Measurements from ENCODE around the gene SPATA7. TPM values are rescaled to one million over a fixed set of nuclear protein-coding genes. Genes with fewer than 3 reads are reported as not detected.

The SPATA7 gene
- total and polyA plus RNA-seq, 2 experiments from 2014 or later: 9.8 to 27.9 TPM

DNA sequence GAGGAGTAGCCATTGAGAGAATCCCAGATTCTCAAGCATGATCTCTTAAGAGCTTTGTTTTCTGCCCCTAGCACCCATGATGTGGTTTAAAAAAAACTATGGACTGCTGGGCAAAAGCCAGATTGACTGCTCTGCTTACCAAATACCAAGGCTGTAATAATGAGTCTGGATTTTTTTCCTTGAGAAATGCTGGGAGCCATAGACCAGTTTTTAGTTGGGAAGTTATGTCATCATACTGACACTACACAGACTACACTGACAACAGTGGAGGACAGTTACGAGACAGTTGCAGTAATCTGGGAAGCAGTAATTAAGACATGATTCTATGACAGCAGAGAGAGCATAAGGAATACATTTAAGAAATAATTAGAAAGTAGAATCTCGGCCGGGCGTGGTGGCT lies 35.8 kb downstream of the SPATA7 start:
- WGBS (ENCODE audit: low lambda C conversion rate, missing lambda C conversion rate): 79% methylated on average over 4 of the region's 4 CpGs
- no peaks in the 10 kb centered on the region for H3K27me3 ChIP-seq
- no peaks in the 10 kb centered on the region for H3K4me1 ChIP-seq (ENCODE audit: insufficient read depth)
- peaks cover 14% of the 10 kb centered on the region for H3K9me3 ChIP-seq (ENCODE audit: low read depth)
- no peaks in the 10 kb centered on the region for H3K9me2 ChIP-seq (replicated peaks; ENCODE audit: insufficient read depth)
- no peak overlapping the region for H3K27ac ChIP-seq
- TF ChIP-seq EZH2phosphoT487 (IDR thresholded peaks at IDR 0.05; ENCODE audit: low read depth, severe bottlenecking, unreplicated experiment): no peak
- TF ChIP-seq, protein P1, sequence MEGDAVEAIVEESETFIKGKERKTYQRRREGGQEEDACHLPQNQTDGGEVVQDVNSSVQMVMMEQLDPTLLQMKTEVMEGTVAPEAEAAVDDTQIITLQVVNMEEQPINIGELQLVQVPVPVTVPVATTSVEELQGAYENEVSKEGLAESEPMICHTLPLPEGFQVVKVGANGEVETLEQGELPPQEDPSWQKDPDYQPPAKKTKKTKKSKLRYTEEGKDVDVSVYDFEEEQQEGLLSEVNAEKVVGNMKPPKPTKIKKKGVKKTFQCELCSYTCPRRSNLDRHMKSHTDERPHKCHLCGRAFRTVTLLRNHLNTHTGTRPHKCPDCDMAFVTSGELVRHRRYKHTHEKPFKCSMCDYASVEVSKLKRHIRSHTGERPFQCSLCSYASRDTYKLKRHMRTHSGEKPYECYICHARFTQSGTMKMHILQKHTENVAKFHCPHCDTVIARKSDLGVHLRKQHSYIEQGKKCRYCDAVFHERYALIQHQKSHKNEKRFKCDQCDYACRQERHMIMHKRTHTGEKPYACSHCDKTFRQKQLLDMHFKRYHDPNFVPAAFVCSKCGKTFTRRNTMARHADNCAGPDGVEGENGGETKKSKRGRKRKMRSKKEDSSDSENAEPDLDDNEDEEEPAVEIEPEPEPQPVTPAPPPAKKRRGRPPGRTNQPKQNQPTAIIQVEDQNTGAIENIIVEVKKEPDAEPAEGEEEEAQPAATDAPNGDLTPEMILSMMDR (IDR thresholded peaks at IDR 0.05; ENCODE audit: poor library complexity): no peak
- no peak for TF ChIP-seq EZH2 (IDR thresholded peaks at IDR 0.05; ENCODE audit: borderline replicate concordance)
- H3K79me2 ChIP-seq: no peaks in the 10 kb centered on the region
- no peak overlapping the region for H3K4me2 ChIP-seq
- no peak for DNase-seq (ENCODE audit: low spot score)
- H3K4me3 ChIP-seq: no peak overlapping the region
- H3K36me3 ChIP-seq (replicated peaks; ENCODE audit: insufficient read depth, low read depth): no peaks in the 10 kb centered on the region
- H2AFZ ChIP-seq: no peak overlapping the region
- no peaks in the 10 kb centered on the region for H4K20me1 ChIP-seq (ENCODE audit: insufficient read depth, poor library complexity, severe bottlenecking)

DNA sequence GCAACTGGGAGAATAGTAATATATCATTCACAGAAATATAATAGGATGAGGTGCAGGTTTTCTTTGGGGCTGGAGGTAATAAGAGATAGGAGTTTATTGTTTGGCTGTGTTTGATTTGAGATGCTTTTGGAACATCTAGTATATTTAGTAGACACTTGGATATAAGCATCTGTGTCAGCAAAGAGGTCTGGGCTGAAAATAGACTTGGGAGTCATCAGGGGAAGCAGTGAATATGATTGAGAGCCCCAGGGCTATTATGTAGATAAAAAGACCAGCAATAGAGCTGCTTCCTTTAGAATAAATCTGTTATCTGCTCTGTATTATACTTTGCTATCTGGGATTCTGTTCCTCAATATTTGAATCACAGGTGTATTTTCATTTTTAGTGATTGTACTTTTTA lies 36.6 kb downstream of the SPATA7 start:
- no peaks in the 10 kb centered on the region for H4K20me1 ChIP-seq (ENCODE audit: insufficient read depth, poor library complexity, severe bottlenecking)
- H3K79me2 ChIP-seq: no peaks in the 10 kb centered on the region
- H3K4me2 ChIP-seq: no peak overlapping the region
- H3K9me2 ChIP-seq (replicated peaks; ENCODE audit: insufficient read depth): no peaks in the 10 kb centered on the region
- no peaks in the 10 kb centered on the region for H3K36me3 ChIP-seq (replicated peaks; ENCODE audit: insufficient read depth, low read depth)
- no peaks in the 10 kb centered on the region for H3K4me1 ChIP-seq (ENCODE audit: insufficient read depth)
- no peak overlapping the region for H3K4me3 ChIP-seq
- H3K27ac ChIP-seq: no peak overlapping the region
- no peaks in the 10 kb centered on the region for H3K27me3 ChIP-seq
- no peak for TF ChIP-seq EZH2phosphoT487 (IDR thresholded peaks at IDR 0.05; ENCODE audit: low read depth, severe bottlenecking, unreplicated experiment)
- TF ChIP-seq, protein P1 (IDR thresholded peaks at IDR 0.05; ENCODE audit: poor library complexity): no peak
- TF ChIP-seq EZH2 (IDR thresholded peaks at IDR 0.05; ENCODE audit: borderline replicate concordance): no peak
- peaks cover 10% of the 10 kb centered on the region for H3K9me3 ChIP-seq (ENCODE audit: low read depth)
- no peak for DNase-seq (ENCODE audit: low spot score)
- no peak overlapping the region for H2AFZ ChIP-seq

DNA sequence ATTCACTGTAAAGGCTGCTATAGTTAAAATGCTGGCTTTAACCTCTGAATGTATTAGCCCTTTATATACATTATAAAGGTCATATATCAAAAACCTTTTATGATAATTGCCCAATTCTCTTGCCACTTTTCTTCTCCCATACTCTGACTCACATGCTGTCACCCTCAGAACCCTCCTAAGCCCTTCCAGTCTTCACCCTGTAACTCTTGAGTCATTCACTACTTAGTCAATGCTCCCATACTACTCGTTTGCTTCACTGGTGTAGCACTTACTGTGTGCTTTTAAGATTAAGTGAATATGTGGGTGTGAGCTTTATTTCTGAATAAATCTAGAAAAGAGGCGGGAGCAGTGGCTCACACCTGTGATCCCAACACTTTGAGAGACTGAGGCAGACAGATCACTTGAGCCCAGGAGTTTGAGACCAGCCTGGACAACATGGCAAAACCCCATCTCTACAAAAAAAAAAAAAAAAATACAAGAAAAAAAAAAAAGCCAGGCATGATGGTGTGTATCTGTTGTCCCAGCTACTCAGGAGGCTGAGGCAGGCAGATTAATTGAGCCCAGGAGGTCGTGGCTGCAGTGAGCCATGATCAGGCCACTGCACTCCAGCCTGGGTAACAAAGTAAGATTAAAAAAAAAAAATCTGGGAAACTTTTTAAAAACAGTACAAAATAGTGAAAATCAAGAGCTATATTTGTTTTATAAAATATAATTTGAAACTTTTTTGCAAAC lies 37.6 kb downstream of the SPATA7 start:
- Histone ChIP-seq H3K4me3 (no peak overlapping the region), H3K4me1 (ENCODE audit: insufficient read depth) (no peaks in the 10 kb centered on the region), H3K4me2 (no peak overlapping the region), H3K9me3 (ENCODE audit: low read depth) (peaks cover 4% of the 10 kb centered on the region), H3K9me2 (replicated peaks; ENCODE audit: insufficient read depth) (no peaks in the 10 kb centered on the region), H3K36me3 (replicated peaks; ENCODE audit: insufficient read depth, low read depth) (no peaks in the 10 kb centered on the region), H3K27me3 (no peaks in the 10 kb centered on the region), H3K27ac (no peak overlapping the region), H4K20me1 (ENCODE audit: insufficient read depth, poor library complexity, severe bottlenecking) (no peaks in the 10 kb centered on the region), H3K79me2 (no peaks in the 10 kb centered on the region), H2AFZ (no peak overlapping the region)
- DNase-seq (ENCODE audit: low spot score): no peak
- TF ChIP-seq EZH2 (IDR thresholded peaks at IDR 0.05; ENCODE audit: borderline replicate concordance) (no peak), EZH2phosphoT487 (IDR thresholded peaks at IDR 0.05; ENCODE audit: low read depth, severe bottlenecking, unreplicated experiment) (no peak)
- TF ChIP-seq, protein P1 (IDR thresholded peaks at IDR 0.05; ENCODE audit: poor library complexity): no peak
- 75% methylated on average over 3 of the region's 3 CpGs for WGBS (ENCODE audit: low lambda C conversion rate, missing lambda C conversion rate)
